Ascending aorta (tissue), 2 donors: ENCODE measurements around the gene SHC2. TPM values are rescaled to one million over a fixed set of nuclear protein-coding genes. Genes with fewer than 3 reads are reported as not detected.

ENCODE experiments used
- DNase-seq, 2 donors: peaks; one replicate each; pipeline ENCODE4 v3.0.0-alpha.2; 2019; ENCODE audit warnings: low spot score in 2 of 2
- H3K27ac ChIP-seq, 2 donors: fragments of 200-600 bp; sonication (generic); one replicate each; pipeline ENCODE4 v1.5.1; 2016 to 2017; ENCODE audit warnings: mild to moderate bottlenecking in 1 of 2
- H3K27me3 ChIP-seq: fragments of 200-600 bp; sonication (generic); one replicate; pipeline ENCODE4 v1.5.1; 2017
- H3K36me3 ChIP-seq, 2 donors: fragments of 200-600 bp; sonication (generic); one replicate each; pipeline ENCODE4 v1.5.1; 2016
- H3K4me1 ChIP-seq, 2 donors: fragments of 200-600 bp; sonication (generic); one replicate each; pipeline ENCODE4 v1.5.1; 2016 to 2017; ENCODE audit warnings: mild to moderate bottlenecking in 1 of 2
- H3K4me3 ChIP-seq, 2 donors: fragments of 200-600 bp; sonication (generic); one replicate each; pipeline ENCODE4 v1.5.1; 2016 to 2017; ENCODE audit warnings: mild to moderate bottlenecking in 1 of 2
- H3K9me3 ChIP-seq, 2 donors: fragments of 200-600 bp; sonication (generic); one replicate each; pipeline ENCODE4 v1.5.1; 2016
- intact Hi-C: fragments of 100-400 bp; cut with DNase I; formaldehyde crosslinking; loops from one replicate; pipeline ENCODE4 v1.15.1; 2023
- total RNA-seq: library from RNA; depleted of rRNA; stranded (reverse); fragments of >200 nt; gene quantifications from one replicate; pipeline ENCODE4 v1.1.0, GENCODE V29; 2016
- TF ChIP-seq, protein P1 (sequence below), 3 experiments: fragments of 200-600 bp in 2 of 3; fragments of 450-650 bp in 1 of 3; sonication (generic) in 2 of 3; IDR thresholded peaks; one replicate each; pipeline ENCODE4 v1.5.1; 2016 to 2019; ENCODE audit warnings: antibody characterized with exemption in 3 of 3, mild to moderate bottlenecking in 1 of 3, moderate library complexity in 1 of 3

SHC2 gene
- total RNA-seq, 1 donor from 2014 or later = 51.2 TPM

DNA sequence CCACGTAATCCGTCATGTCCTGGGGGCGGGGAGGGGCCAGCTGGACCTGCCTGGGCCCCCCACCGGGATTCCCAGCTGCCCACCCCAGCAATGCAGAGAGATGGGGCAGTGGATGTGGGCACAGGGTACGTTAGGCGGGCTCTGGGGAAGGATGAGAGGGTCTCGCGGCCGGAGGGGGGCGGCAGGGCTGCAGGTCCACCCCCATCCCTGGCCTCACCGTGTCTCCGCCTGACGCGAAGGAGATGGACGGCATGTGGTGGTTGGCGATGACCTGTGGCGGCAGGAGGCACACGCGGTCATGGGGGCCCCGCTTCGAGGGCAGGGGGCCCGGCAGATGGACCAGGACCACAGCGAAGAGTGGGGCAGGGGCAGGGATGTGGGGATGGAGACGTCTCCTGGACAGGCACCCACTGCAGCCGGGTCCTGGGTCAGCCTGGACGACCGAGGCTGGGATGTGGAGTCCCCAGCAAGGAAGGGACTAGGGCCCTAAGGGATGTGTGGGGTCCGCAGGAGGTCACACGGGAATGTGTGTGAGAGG, 24.4 kb downstream of the SHC2 start:
- DNase-seq = no peak
- TF ChIP-seq, protein P1, sequence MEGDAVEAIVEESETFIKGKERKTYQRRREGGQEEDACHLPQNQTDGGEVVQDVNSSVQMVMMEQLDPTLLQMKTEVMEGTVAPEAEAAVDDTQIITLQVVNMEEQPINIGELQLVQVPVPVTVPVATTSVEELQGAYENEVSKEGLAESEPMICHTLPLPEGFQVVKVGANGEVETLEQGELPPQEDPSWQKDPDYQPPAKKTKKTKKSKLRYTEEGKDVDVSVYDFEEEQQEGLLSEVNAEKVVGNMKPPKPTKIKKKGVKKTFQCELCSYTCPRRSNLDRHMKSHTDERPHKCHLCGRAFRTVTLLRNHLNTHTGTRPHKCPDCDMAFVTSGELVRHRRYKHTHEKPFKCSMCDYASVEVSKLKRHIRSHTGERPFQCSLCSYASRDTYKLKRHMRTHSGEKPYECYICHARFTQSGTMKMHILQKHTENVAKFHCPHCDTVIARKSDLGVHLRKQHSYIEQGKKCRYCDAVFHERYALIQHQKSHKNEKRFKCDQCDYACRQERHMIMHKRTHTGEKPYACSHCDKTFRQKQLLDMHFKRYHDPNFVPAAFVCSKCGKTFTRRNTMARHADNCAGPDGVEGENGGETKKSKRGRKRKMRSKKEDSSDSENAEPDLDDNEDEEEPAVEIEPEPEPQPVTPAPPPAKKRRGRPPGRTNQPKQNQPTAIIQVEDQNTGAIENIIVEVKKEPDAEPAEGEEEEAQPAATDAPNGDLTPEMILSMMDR (IDR thresholded peaks at IDR 0.05) = no peak
- no peaks in the 10 kb centered on the region for H3K4me1 ChIP-seq
- H3K36me3 ChIP-seq = no peaks in the 10 kb centered on the region
- H3K27me3 ChIP-seq = no peaks in the 10 kb centered on the region
- H3K9me3 ChIP-seq = no peaks in the 10 kb centered on the region
- H3K4me3 ChIP-seq = no peak overlapping the region
- H3K27ac ChIP-seq = no peak overlapping the region
- intact Hi-C loops = no loop called here

GRCh38 chr19:435707-436412, 25.0 kb downstream of the SHC2 start:
- Histone ChIP-seq H3K27me3 (no peaks in the 10 kb centered on the region), H3K4me1 (no peaks in the 10 kb centered on the region)
- TF ChIP-seq, protein P1 (IDR thresholded peaks at IDR 0.05) = no peak

GRCh38 chr19:435056-435706, 25.7 kb downstream of the SHC2 start:
- no peak overlapping the region for H3K4me3 ChIP-seq
- TF ChIP-seq, protein P1 (IDR thresholded peaks at IDR 0.05) = no peak
- DNase-seq = no peak
- no peaks in the 10 kb centered on the region for H3K27me3 ChIP-seq
- intact Hi-C loops = no loop called here
- no peak overlapping the region for H3K27ac ChIP-seq
- no peaks in the 10 kb centered on the region for H3K4me1 ChIP-seq
- H3K9me3 ChIP-seq = no peaks in the 10 kb centered on the region
- no peaks in the 10 kb centered on the region for H3K36me3 ChIP-seq

More at GRCh38 chr19:435707-436412, 25.0 kb downstream of the SHC2 start:
- no peak for DNase-seq
- Histone ChIP-seq H3K27ac (no peak overlapping the region), H3K36me3 (no peaks in the 10 kb centered on the region), H3K9me3 (no peaks in the 10 kb centered on the region), H3K4me3 (no peak overlapping the region)
- intact Hi-C loops = no loop called here

GRCh38 chr19:434152-434960, 26.5 kb downstream of the SHC2 start:
- no peak overlapping the region for H3K4me3 ChIP-seq
- no peaks in the 10 kb centered on the region for H3K27me3 ChIP-seq
- H3K27ac ChIP-seq = no peak overlapping the region
- intact Hi-C loops = no loop called here
- no peaks in the 10 kb centered on the region for H3K36me3 ChIP-seq
- H3K9me3 ChIP-seq = no peaks in the 10 kb centered on the region
- DNase-seq = no peak
- TF ChIP-seq, protein P1 (IDR thresholded peaks at IDR 0.05) = no peak
- H3K4me1 ChIP-seq = no peaks in the 10 kb centered on the region

- no peak for DNase-seq
- Histone ChIP-seq H3K27me3 (no peaks in the 10 kb centered on the region), H3K4me3 (no peak overlapping the region), H3K4me1 (no peaks in the 10 kb centered on the region), H3K9me3 (no peaks in the 10 kb centered on the region), H3K27ac (no peak overlapping the region), H3K36me3 (no peaks in the 10 kb centered on the region)
- intact Hi-C loops = no loop called here
- TF ChIP-seq, protein P1 (IDR thresholded peaks at IDR 0.05) = no peak
Measured at GRCh38 chr19:430701-431100, 30.1 kb downstream of the SHC2 start.
